Gastroesophageal sphincter (tissue), 4 donors: ENCODE measurements around the gene CD248. TPM values are rescaled to one million over a fixed set of nuclear protein-coding genes. Genes with fewer than 3 reads are reported as not detected.
A peak's percentile ranks its signal among the peaks of the same experiment; 100 is the strongest.

Experiments
- ATAC-seq: fragments of 150-250 bp; one replicate; pipeline ENCODE4 v1.9.1; 2016; ENCODE audit warnings: mild to moderate bottlenecking, moderate library complexity
- H3K27ac ChIP-seq, 4 donors: fragments of 200-600 bp; sonication (generic) in 3 of 4; 1 replicate in 3 of 4; 2 replicates in 1 of 4; pipeline ENCODE4 v1.5.1; 2016 to 2019
- H3K27me3 ChIP-seq: fragments of 200-600 bp; sonication (generic); one replicate; pipeline ENCODE4 v1.5.1; 2019
- H3K36me3 ChIP-seq, 2 donors: fragments of 200-600 bp; sonication (generic); one replicate each; pipeline ENCODE4 v1.5.1; 2019; ENCODE audit warnings: control low read depth in 1 of 2
- H3K4me1 ChIP-seq, 3 donors: fragments of 200-600 bp; sonication (generic); 1 replicate in 2 of 3; 2 replicates in 1 of 3; pipeline ENCODE4 v1.5.1; 2016 to 2019; ENCODE audit warnings: control low read depth in 2 of 3
- H3K4me3 ChIP-seq, 2 donors: fragments of 200-600 bp; sonication (generic); one replicate each; pipeline ENCODE4 v1.5.1; 2019; ENCODE audit warnings: mild to moderate bottlenecking in 1 of 2, moderate library complexity in 1 of 2
- H3K9me3 ChIP-seq, 3 donors: fragments of 200-600 bp; sonication (generic); one replicate each; pipeline ENCODE4 v1.5.1; 2017 to 2019; ENCODE audit warnings: control low read depth in 2 of 3
- EP300 ChIP-seq: sonication (generic); formaldehyde crosslinking; IDR thresholded peaks from one replicate; pipeline ENCODE4 v1.6.1; 2017; ENCODE audit warnings: antibody characterized with exemption, mild to moderate bottlenecking
- POLR2A ChIP-seq, 2 donors: fragments of 450-650 bp; IDR thresholded peaks; one replicate each; pipeline ENCODE4 v1.6.1; 2017; ENCODE audit warnings: antibody characterized with exemption in 2 of 2, mild to moderate bottlenecking in 2 of 2, moderate library complexity in 1 of 2
- POLR2AphosphoS5 ChIP-seq: sonication (generic); formaldehyde crosslinking; IDR thresholded peaks from one replicate; pipeline ENCODE4 v1.6.1; 2017; ENCODE audit warnings: antibody characterized with exemption
- WGBS, 2 donors: methylation state at CpG; one replicate each; pipeline ENCODE4 v1.1.5; 2018; ENCODE audit warnings: low coverage in 1 of 2; 5-methylcytosine and 5-hydroxymethylcytosine counted together
- total RNA-seq, 4 donors: library from RNA; depleted of rRNA; stranded (reverse); fragments of >200 nt; gene quantifications; one replicate each; pipeline ENCODE4 v1.1.0, GENCODE V29; 2016
- TF ChIP-seq, protein P1 (sequence below), 4 experiments: fragments of 200-600 bp in 2 of 4; fragments of 450-650 bp in 2 of 4; sonication (generic) in 1 of 4; IDR thresholded peaks; one replicate each; pipeline ENCODE4 v1.5.1; 2017 to 2019; ENCODE audit warnings: antibody characterized with exemption in 4 of 4, mild to moderate bottlenecking in 2 of 4, moderate library complexity in 2 of 4

The CD248 gene
- total RNA-seq, 4 donors from 2014 or later, result 23.1 to 68.2 (median 27.0) TPM

DNA sequence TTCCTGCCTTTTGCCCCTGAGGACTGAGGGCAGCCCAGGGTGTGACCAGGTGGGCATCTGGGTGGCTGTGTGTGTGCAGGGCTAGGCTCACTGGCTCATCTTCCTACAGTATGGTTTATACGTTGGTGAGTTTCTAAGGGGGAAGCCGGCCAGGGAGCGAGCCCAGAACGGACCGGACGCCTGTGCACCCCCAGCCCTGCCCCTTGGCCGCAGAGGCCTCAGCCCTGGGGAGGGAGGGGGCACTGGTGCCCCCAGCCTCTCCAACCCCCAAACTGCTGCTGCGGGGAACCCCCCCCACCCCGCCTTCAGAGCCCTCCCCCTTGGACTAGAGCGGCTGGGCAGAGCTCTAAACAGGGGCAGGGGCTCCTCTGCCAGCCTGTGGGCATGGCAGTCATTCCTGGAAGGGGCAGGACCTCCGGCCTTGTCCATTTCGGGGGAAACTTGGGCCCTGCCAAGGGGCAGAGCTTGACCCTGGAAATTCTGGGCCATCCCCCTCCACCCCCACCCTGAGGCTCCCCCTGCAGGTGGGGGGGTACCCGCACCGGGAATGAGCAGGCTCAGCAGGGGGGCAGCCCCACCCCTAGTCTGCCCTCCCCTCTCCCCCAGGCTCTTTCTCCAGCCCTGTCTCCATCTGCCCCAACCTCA lies 33.3 kb downstream of the CD248 start:
- no peak overlapping the region for H3K4me3 ChIP-seq
- H3K27ac ChIP-seq, result no peak overlapping the region
- peaks cover 3% of the 10 kb centered on the region for H3K27me3 ChIP-seq
- no peaks in the 10 kb centered on the region for H3K9me3 ChIP-seq
- no peak for ATAC-seq
- H3K4me1 ChIP-seq, result peaks cover 0 to 63% (median 6%) of the 10 kb centered on the region in 3 donors
- no peak for TF ChIP-seq POLR2AphosphoS5
- no peak for TF ChIP-seq POLR2A (IDR thresholded peaks at IDR 0.05)
- TF ChIP-seq EP300, result no peak
- TF ChIP-seq, protein P1, sequence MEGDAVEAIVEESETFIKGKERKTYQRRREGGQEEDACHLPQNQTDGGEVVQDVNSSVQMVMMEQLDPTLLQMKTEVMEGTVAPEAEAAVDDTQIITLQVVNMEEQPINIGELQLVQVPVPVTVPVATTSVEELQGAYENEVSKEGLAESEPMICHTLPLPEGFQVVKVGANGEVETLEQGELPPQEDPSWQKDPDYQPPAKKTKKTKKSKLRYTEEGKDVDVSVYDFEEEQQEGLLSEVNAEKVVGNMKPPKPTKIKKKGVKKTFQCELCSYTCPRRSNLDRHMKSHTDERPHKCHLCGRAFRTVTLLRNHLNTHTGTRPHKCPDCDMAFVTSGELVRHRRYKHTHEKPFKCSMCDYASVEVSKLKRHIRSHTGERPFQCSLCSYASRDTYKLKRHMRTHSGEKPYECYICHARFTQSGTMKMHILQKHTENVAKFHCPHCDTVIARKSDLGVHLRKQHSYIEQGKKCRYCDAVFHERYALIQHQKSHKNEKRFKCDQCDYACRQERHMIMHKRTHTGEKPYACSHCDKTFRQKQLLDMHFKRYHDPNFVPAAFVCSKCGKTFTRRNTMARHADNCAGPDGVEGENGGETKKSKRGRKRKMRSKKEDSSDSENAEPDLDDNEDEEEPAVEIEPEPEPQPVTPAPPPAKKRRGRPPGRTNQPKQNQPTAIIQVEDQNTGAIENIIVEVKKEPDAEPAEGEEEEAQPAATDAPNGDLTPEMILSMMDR (IDR thresholded peaks at IDR 0.05), result no peak
- 27% methylated on average over 2 of the region's 14 CpGs; no CpG with 5 or more reads in 1 of the 2 donors for WGBS, 2 donors
- peaks cover 0 to 32% of the 10 kb centered on the region in 2 donors for H3K36me3 ChIP-seq

DNA sequence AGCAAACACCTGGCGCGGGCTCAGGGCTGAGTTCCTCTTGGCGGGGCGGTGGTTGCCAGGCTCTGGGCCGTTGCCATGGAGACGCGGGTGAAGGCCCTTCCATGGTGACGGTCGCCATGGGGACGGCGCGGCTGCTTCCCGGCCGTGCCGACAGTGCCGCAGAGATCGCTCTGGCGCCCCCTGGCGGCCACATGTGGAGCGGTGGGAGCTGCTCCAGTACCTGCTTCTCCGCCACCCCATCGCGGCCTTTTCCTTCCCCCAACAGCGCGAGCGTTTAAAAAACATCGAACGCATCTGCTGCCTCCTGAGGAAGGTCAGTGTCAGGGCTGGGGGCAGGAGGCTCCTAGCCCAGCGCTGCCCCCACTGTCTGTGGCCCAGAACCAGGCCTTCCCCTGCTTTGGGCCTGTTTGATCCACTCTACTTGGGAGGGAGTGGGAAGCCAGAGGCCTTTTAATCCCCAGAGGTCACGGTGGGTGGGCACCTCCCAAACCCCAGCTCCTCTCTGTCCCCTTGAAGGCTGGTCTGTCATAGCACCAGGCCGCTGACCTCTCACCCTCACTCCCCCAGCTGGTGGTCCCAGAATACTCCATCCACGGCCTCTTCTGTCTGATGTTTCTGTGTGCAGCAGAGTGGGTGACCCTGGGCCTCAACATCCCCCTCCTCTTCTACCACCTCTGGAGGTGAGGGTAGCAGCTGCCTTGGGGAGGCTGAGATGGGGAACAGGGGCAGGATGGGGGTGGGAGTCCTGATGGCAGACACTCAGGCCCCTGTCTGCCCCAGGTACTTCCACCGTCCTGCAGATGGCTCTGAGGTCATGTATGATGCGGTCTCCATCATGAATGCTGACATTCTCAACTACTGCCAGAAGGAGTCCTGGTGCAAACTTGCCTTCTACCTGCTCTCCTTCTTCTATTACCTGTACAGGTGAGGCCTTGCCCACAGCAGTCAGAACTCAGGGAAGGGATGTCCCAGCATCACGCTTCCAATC lies 34.1 kb downstream of the CD248 start:
- Histone ChIP-seq H3K4me1 (peaks cover 2 to 60% (median 9%) of the 10 kb centered on the region in 3 donors), H3K9me3 (no peaks in the 10 kb centered on the region), H3K27ac (no peak overlapping the region), H3K27me3 (peaks cover 3% of the 10 kb centered on the region), H3K4me3 (no peak overlapping the region), H3K36me3 (peaks cover 0 to 32% of the 10 kb centered on the region in 2 donors)
- ATAC-seq, result peak; percentile 86
- WGBS, 2 donors, result 3 to 74% methylated on average over 5 to 6 of the region's 35 CpGs
- TF ChIP-seq, protein P1 (IDR thresholded peaks at IDR 0.05), result peak in 3 of 4 experiments; percentile 97 to 99 (median 99)
- no peak for TF ChIP-seq POLR2A (IDR thresholded peaks at IDR 0.05)
- TF ChIP-seq POLR2AphosphoS5, result peak; percentile 12

DNA sequence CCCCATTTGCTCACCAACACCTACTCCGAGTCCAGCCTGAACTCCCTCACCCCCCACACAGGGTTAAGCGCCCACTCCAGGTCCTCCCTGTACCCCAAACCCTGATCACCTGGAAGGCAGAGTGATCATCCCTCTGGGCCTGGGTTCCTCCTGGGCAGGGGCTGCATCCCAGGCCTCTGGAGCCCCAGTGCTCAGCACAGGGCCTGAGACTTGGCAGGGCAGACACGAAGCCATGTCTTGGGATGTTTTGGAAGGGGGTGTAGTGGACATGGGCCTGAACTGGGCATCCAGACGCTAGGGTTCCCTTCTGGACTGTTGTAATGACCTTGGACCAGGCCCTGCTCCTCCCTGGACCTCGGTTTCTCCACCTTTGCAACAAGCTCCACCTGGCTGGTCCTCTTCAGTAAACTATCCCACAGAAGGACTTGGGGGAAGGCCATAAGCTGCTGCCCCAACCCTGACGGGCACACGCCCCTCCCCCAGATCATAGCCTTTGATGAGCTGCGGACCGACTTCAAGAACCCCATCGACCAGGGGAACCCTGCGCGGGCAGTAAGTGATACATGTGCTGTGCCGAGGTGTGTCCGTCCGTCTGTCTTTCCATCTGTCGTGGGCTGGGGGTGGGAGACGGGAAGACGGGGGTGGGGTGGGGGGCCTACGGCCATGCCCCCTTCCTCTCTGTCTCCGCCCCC lies 34.9 kb downstream of the CD248 start:
- ATAC-seq, result no peak
- peaks cover 3% of the 10 kb centered on the region for H3K27me3 ChIP-seq
- whole genome bisulfite sequencing, 2 donors, result 56% methylated on average over 4 of the region's 20 CpGs; no CpG with 5 or more reads in 1 of the 2 donors

DNA sequence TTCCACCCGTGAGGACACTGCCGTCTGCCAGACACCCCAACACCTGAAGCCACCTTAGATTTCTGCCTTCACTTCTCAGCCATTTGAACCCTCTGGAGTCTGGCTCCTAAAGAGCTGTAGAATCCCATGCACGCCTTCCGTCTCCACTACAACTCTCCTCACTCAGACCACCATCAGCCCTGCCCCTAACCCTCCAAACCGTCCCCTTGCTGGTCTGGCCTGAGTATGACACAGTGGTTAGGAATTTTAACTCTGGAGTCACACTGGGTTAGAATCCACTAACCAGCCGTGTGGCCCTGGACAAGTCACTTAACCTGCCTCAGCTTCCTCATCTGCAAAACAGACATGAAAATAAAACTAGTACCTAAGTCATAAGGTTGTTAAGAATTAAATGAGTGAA lies 35.8 kb downstream of the CD248 start:
- Histone ChIP-seq H3K4me1 (peaks cover 2 to 49% (median 13%) of the 10 kb centered on the region in 3 donors), H3K36me3 (peaks cover 0 to 38% of the 10 kb centered on the region in 2 donors), H3K9me3 (no peaks in the 10 kb centered on the region), H3K27me3 (peaks cover 3% of the 10 kb centered on the region), H3K27ac (no peak overlapping the region), H3K4me3 (no peak overlapping the region)
- ATAC-seq, result no peak
- TF ChIP-seq POLR2AphosphoS5, result no peak
- no peak for TF ChIP-seq POLR2A (IDR thresholded peaks at IDR 0.05)
- TF ChIP-seq, protein P1 (IDR thresholded peaks at IDR 0.05), result no peak
- no peak for TF ChIP-seq EP300
- WGBS, 2 donors, result 79 to 90% methylated on average over 4 to 5 of the region's 6 CpGs

More for the DNA sequence above, 34.9 kb downstream of the CD248 start:
- H3K4me3 ChIP-seq, result no peak overlapping the region
- TF ChIP-seq EP300, result no peak
- no peak for TF ChIP-seq POLR2AphosphoS5
- TF ChIP-seq, protein P1 (IDR thresholded peaks at IDR 0.05), result no peak
- no peak for TF ChIP-seq POLR2A (IDR thresholded peaks at IDR 0.05)
- no peak overlapping the region for H3K27ac ChIP-seq
- peaks cover 2 to 58% (median 13%) of the 10 kb centered on the region in 3 donors for H3K4me1 ChIP-seq
- H3K36me3 ChIP-seq, result peaks cover 0 to 36% of the 10 kb centered on the region in 2 donors
- H3K9me3 ChIP-seq, result no peaks in the 10 kb centered on the region
